T47D (cell line): Measurements from ENCODE around the gene IFRD1.

ENCODE experiments used
- DNase-seq, 2 experiments: peaks; one replicate each; pipeline versions ENCODE4 v3.0.0 to v3.0.0-alpha.2; 2011 to 2012; ENCODE audit warnings: low read depth in 1 of 2, low spot score in 1 of 2
- JUND ChIP-seq: IDR thresholded peaks from 2 replicates; pipeline ENCODE4 v1.6.1; 2012; ENCODE audit warnings: low read depth
- in situ Hi-C: cut with HindIII; loops from 2 replicates; pipeline ENCODE4 v1.10.0; 2016; ENCODE audit warnings: low sequenced_read_pairs, low pct_unique_long_range_greater_than_20kb

The IFRD1 gene

GRCh38 chr7:112517487-112517886 is 67.2 kb downstream of the IFRD1 start:
- no peak for TF ChIP-seq JUND
- in situ Hi-C loops: no loop called here
- DNase-seq: no peak

GRCh38 chr7:112520787-112521186 is 70.5 kb downstream of the IFRD1 start:
- in situ Hi-C loops: no loop called here
- no peak for DNase-seq
- no peak for TF ChIP-seq JUND

DNA sequence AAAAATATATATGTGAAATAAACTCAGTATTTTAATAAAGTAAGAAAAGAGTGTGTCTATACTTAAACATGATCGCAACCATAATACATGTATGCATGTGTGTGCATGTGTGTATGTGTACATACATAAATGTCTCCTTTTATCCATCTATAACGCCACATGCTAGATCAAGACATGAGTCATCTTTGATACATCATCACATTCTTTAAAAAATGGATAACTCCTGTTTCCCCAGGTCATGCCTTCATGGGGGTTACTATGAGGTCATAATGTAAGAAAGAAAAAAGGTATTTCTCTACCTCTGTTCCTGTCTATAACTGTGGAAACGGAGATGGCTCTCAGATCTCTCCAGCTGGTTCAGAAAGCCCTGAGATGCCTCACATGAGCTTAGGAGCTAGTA is 71.7 kb downstream of the IFRD1 start:
- no peak for TF ChIP-seq JUND
- in situ Hi-C loops: no loop called here
- no peak for DNase-seq

GRCh38 chr7:112523871-112524270 is 73.6 kb downstream of the IFRD1 start:
- TF ChIP-seq JUND: no peak
- no peak for DNase-seq
- in situ Hi-C loops: no loop called here
